OCI-LY7 (cell line): Measurements from ENCODE around the gene TDRD12.

Experiments used
- CTCF ChIP-seq: fragments of 200-600 bp; sonication (generic); conservative IDR thresholded peaks from 2 replicates; pipeline ENCODE4 v1.5.1; 2014; ENCODE audit warnings: mild to moderate bottlenecking, antibody characterized with exemption, low read length, moderate library complexity, mixed read lengths
- EZH2phosphoT487 ChIP-seq: fragments of 200-600 bp; sonication (generic); IDR thresholded peaks from 2 replicates; pipeline ENCODE4 v1.6.1; 2018; ENCODE audit warnings: low read depth, borderline replicate concordance, mild to moderate bottlenecking, mixed run types, antibody characterized with exemption, low read length, moderate library complexity, mixed read lengths

DNA sequence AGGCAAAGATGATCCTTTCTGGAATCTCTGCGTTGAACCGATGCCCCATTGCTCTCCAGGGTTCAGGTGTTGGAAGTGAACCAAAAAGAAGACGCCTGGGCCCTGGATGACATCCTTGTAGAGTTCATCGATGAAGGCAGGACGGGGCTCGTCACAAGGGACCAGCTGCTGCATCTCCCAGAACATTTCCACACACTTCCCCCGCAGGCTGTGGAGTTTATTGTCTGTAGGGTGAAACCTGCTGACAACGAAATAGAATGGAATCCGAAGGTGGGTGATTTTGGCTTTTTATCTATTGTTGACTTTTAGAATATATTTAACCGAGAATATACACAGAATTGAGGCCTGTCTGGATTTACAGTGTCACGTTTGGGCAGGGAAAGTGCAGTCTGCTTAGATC is 91.6 kb downstream of the TDRD12 start:
- TF ChIP-seq CTCF (no peak), EZH2phosphoT487 (no peak)
